PC-9 (cell line): ENCODE results near the gene CPSF4.

Source experiments
- EZH2 ChIP-seq: fragments of 200-600 bp; sonication (generic); IDR thresholded peaks from 2 replicates; pipeline ENCODE4 v1.8.0; 2017; ENCODE audit warnings: antibody characterized with exemption, low read depth
- TF ChIP-seq, protein P1 (sequence below): fragments of 200-600 bp; sonication (generic); conservative IDR thresholded peaks from 2 replicates; pipeline ENCODE4 v1.6.1; 2017; ENCODE audit warnings: mixed run types, antibody characterized with exemption, mild to moderate bottlenecking, moderate library complexity

DNA sequence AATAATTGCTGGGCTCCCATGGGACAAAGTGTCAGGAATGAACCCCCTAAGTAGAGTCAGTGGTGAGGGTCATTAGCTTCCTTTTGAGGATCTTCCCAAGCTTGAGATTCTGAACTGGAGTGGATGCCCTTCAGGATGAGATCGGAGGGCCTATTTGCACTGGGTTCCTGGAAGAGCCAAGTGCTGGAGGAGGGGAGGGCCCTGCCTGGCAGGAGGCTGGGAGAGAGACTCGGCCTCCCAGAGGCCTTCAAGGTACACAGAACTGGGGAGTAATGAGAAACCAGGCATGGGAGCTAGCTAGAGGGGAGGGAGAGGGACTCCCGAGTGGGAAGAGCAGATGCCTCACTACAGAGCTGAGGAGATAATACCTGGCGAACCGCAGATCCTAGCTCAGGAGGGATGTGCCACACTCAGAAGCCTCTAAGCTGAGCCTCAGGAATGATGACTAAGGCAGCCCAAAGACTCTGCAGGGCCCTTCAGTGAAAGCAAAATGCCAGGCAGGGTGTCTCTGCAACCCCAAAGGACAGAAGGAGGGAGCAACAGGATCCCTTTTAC lies 39.8 kb upstream of the CPSF4 start:
- TF ChIP-seq, protein P1, sequence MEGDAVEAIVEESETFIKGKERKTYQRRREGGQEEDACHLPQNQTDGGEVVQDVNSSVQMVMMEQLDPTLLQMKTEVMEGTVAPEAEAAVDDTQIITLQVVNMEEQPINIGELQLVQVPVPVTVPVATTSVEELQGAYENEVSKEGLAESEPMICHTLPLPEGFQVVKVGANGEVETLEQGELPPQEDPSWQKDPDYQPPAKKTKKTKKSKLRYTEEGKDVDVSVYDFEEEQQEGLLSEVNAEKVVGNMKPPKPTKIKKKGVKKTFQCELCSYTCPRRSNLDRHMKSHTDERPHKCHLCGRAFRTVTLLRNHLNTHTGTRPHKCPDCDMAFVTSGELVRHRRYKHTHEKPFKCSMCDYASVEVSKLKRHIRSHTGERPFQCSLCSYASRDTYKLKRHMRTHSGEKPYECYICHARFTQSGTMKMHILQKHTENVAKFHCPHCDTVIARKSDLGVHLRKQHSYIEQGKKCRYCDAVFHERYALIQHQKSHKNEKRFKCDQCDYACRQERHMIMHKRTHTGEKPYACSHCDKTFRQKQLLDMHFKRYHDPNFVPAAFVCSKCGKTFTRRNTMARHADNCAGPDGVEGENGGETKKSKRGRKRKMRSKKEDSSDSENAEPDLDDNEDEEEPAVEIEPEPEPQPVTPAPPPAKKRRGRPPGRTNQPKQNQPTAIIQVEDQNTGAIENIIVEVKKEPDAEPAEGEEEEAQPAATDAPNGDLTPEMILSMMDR, result no peak
- no peak for TF ChIP-seq EZH2
